ENCODE results near the gene TSPAN14.

DNA sequence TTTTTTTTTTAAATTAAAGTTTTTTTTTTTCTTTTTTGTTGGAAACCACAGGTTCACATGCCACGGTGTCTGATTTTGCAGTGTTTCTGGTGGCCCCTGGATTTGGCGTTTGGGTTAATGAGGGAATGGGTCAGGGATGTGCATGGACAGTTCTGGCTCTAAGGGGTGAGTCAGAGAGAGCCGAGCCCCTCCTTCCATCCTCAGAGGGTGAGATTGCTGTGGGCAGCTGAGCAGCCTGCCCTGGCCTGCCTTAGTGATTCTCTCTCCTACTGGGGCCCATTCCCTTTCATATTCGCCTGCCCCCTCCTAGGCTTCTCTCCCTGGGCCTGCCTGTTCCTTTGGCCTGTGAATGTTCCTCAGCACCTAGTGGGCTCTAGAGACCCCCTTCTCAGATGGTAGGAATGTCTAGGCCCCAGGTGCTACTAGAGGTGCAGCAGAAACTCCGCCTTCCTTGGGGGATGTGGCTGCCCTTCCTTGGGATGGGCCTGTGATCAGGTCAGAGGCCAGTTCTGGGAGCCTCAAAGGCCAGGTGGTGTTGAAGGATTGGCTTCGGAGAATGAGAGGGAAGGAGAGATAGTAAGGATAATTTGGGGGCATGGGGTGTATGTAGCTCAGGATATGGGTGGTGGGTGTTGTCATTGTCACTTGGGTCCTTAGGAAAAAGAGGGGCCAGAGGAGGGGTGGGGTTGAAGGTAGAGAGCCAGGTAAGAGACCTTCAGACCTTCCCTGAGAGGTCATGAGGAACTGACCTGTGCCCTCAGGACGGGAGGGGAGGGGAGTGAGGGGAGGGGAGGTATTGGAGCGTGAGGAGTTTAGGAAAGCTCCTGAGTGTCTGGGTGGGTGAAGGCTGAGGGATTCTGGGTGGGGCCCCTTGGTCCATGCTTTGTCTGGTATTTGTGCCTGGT is 19.8 kb downstream of the TSPAN14 start:
- TF ChIP-seq, protein P1, sequence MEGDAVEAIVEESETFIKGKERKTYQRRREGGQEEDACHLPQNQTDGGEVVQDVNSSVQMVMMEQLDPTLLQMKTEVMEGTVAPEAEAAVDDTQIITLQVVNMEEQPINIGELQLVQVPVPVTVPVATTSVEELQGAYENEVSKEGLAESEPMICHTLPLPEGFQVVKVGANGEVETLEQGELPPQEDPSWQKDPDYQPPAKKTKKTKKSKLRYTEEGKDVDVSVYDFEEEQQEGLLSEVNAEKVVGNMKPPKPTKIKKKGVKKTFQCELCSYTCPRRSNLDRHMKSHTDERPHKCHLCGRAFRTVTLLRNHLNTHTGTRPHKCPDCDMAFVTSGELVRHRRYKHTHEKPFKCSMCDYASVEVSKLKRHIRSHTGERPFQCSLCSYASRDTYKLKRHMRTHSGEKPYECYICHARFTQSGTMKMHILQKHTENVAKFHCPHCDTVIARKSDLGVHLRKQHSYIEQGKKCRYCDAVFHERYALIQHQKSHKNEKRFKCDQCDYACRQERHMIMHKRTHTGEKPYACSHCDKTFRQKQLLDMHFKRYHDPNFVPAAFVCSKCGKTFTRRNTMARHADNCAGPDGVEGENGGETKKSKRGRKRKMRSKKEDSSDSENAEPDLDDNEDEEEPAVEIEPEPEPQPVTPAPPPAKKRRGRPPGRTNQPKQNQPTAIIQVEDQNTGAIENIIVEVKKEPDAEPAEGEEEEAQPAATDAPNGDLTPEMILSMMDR (IDR thresholded peaks at IDR 0.05), result no peak
- TF ChIP-seq CREB1 (CRISPR knock-in tag; IDR thresholded peaks at IDR 0.05) (no peak), ZNF532 (CRISPR knock-in tag; IDR thresholded peaks at IDR 0.05; ENCODE audit: borderline replicate concordance) (no peak), SP1 (CRISPR knock-in tag; conservative IDR thresholded peaks at IDR 0.05) (no peak), NFYB (CRISPR knock-in tag; conservative IDR thresholded peaks at IDR 0.05; ENCODE audit: low read depth) (no peak)
- TF ChIP-seq, protein P2, sequence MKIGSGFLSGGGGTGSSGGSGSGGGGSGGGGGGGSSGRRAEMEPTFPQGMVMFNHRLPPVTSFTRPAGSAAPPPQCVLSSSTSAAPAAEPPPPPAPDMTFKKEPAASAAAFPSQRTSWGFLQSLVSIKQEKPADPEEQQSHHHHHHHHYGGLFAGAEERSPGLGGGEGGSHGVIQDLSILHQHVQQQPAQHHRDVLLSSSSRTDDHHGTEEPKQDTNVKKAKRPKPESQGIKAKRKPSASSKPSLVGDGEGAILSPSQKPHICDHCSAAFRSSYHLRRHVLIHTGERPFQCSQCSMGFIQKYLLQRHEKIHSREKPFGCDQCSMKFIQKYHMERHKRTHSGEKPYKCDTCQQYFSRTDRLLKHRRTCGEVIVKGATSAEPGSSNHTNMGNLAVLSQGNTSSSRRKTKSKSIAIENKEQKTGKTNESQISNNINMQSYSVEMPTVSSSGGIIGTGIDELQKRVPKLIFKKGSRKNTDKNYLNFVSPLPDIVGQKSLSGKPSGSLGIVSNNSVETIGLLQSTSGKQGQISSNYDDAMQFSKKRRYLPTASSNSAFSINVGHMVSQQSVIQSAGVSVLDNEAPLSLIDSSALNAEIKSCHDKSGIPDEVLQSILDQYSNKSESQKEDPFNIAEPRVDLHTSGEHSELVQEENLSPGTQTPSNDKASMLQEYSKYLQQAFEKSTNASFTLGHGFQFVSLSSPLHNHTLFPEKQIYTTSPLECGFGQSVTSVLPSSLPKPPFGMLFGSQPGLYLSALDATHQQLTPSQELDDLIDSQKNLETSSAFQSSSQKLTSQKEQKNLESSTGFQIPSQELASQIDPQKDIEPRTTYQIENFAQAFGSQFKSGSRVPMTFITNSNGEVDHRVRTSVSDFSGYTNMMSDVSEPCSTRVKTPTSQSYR (CRISPR knock-in tag; IDR thresholded peaks at IDR 0.05), result no peak
- TF ChIP-seq, protein P3, sequence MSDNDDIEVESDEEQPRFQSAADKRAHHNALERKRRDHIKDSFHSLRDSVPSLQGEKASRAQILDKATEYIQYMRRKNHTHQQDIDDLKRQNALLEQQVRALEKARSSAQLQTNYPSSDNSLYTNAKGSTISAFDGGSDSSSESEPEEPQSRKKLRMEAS (CRISPR knock-in tag; IDR thresholded peaks at IDR 0.05), result no peak

All from WTC11 (cell line).